GM12878 (cell line): ENCODE measurements around the gene DNPEP. TPM values are rescaled to one million over a fixed set of nuclear protein-coding genes. Genes with fewer than 3 reads are reported as not detected.

Source experiments
- ATAC-seq: fragments of 200-7000 bp; cut with Tn5 transposase; 3 replicates; pipeline ENCODE4 v1.9.1; 2020; ENCODE audit warnings: mild to moderate bottlenecking, moderate library complexity
- BruUV-seq: library from RNA; stranded (reverse); fragments of 400-500 nt; replicated peaks from 2 replicates; lab custom pipeline; 2021; lab: Mats Ljungman, UMichigan
- CTCF ChIA-PET: fragments of 300-600 bp; sonication (Branson Sonifier 250); formaldehyde crosslinking; extraction: SDS; loops from one replicate; lab custom pipeline; 2021; ENCODE audit warnings: inconsistent platforms; lab: Yijun Ruan, JAX
- POLR2A ChIA-PET: fragments of 350-600 bp; formaldehyde crosslinking; extraction: SDS; loops from one replicate; lab custom pipeline; 2021; ENCODE audit warnings: inconsistent platforms; lab: Charles Lee
- RAD21 ChIA-PET: fragments of 300-600 bp; sonication (Branson Sonifier 250); formaldehyde crosslinking; loops from one replicate; lab custom pipeline; 2023; ENCODE audit warnings: antibody characterized with exemption; ENCODE audit not compliant: unreplicated experiment; lab: Charles Lee
- SMC1A ChIA-PET: fragments of 300-600 bp; sonication (Branson Sonifier 250); formaldehyde crosslinking; loops from one replicate; lab custom pipeline; 2023; ENCODE audit not compliant: unreplicated experiment, uncharacterized antibody; lab: Charles Lee
- DNase-seq: peaks from one replicate; pipeline ENCODE4 v3.0.0-alpha.2; 2011; ENCODE audit warnings: low read depth, low spot score
- FAIRE-seq: peaks from 3 replicates; lab custom pipeline; 2011; peaks lifted over from hg19 to GRCh38; lab: Jason Lieb, UNC
- H2AFZ ChIP-seq: 2 replicates; pipeline ENCODE4 v1.6.0; 2011; ENCODE audit warnings: low read depth, low read length, control low read depth; ENCODE audit not compliant: control insufficient read depth
- H3K27ac ChIP-seq: 2 replicates; pipeline ENCODE4 v1.5.1; 2011; ENCODE audit warnings: control low read depth; ENCODE audit not compliant: control insufficient read depth, insufficient read depth
- H3K27me3 ChIP-seq, 2 experiments: replicated peaks in 1 of 2; 2 replicates each; pipeline versions ENCODE4 v1.6.0 to v1.6.1; 2011; ENCODE audit warnings: low read length in 1 of 2; ENCODE audit not compliant: control insufficient read depth in 2 of 2, insufficient read depth in 2 of 2
- H3K36me3 ChIP-seq, 2 experiments: 2 replicates each; pipeline ENCODE4 v1.5.1; 2011; ENCODE audit warnings: low read length in 1 of 2; ENCODE audit not compliant: control insufficient read depth in 2 of 2, insufficient read depth in 2 of 2
- H3K4me1 ChIP-seq: 2 replicates; pipeline ENCODE4 v1.6.1; 2011; ENCODE audit warnings: mild to moderate bottlenecking, low read length, moderate library complexity, mixed read lengths; ENCODE audit not compliant: control insufficient read depth, insufficient read depth
- H3K4me2 ChIP-seq: 2 replicates; pipeline ENCODE4 v1.6.0; 2011; ENCODE audit warnings: control low read depth; ENCODE audit not compliant: control insufficient read depth, insufficient read depth
- H3K4me3 ChIP-seq: fragments of 200-600 bp; sonication (generic); 2 replicates; pipeline ENCODE4 v1.5.1; 2016
- H3K79me2 ChIP-seq: 2 replicates; pipeline ENCODE4 v1.6.0; 2011; ENCODE audit warnings: low read length; ENCODE audit not compliant: control insufficient read depth, insufficient read depth
- H3K9ac ChIP-seq: 2 replicates; pipeline ENCODE4 v1.8.0; 2011; ENCODE audit warnings: low read length, control low read depth, mixed read lengths; ENCODE audit not compliant: control insufficient read depth, insufficient read depth
- H3K9me3 ChIP-seq: replicated peaks from 3 replicates; pipeline ENCODE4 v1.5.1; 2011; ENCODE audit warnings: mild to moderate bottlenecking, low read length; ENCODE audit not compliant: control insufficient read depth, insufficient read depth
- H4K20me1 ChIP-seq: 2 replicates; pipeline ENCODE4 v1.6.0; 2011; ENCODE audit not compliant: control insufficient read depth, insufficient read depth
- HDAC6 ChIP-seq: fragments of 200-600 bp; sonication (generic); IDR thresholded peaks from one replicate; pipeline ENCODE4 v1.8.0; 2017; ENCODE audit warnings: antibody characterized with exemption; ENCODE audit not compliant: unreplicated experiment
- IKZF2 ChIP-seq, 2 experiments: fragments of 450-650 bp; IDR thresholded peaks; 2 replicates each; pipeline ENCODE4 v1.6.1; 2017; ENCODE audit warnings: mild to moderate bottlenecking in 2 of 2, moderate library complexity in 2 of 2
- NR2C2 ChIP-seq: IDR thresholded peaks from 2 replicates; pipeline ENCODE4 v1.6.1; 2011; ENCODE audit warnings: borderline replicate concordance, low read depth; ENCODE audit not compliant: control insufficient read depth, insufficient read length
- RBBP5 ChIP-seq: fragments of 200-600 bp; sonication (generic); conservative IDR thresholded peaks from 2 replicates; pipeline ENCODE4 v1.6.1; 2016
- TCF3 ChIP-seq: IDR thresholded peaks from 2 replicates; pipeline ENCODE4 v1.6.1; 2012; ENCODE audit warnings: low read depth, mild to moderate bottlenecking, low read length, borderline replicate concordance; ENCODE audit not compliant: insufficient read depth
- WRNIP1 ChIP-seq: IDR thresholded peaks from 2 replicates; pipeline ENCODE4 v1.6.1; 2011; ENCODE audit warnings: low read depth, low read length, improper control_type of control experiment, borderline replicate concordance
- ZBED1 ChIP-seq: IDR thresholded peaks from 2 replicates; pipeline ENCODE4 v1.6.1; 2016; ENCODE audit warnings: borderline replicate concordance
- ZNF24 ChIP-seq: fragments of 450-650 bp; IDR thresholded peaks from 2 replicates; pipeline ENCODE4 v1.6.1; 2017; ENCODE audit warnings: antibody characterized with exemption, mild to moderate bottlenecking
- ZNF687 ChIP-seq: fragments of 450-650 bp; IDR thresholded peaks from 2 replicates; pipeline ENCODE4 v1.6.1; 2017; ENCODE audit warnings: mild to moderate bottlenecking, moderate library complexity
- WGBS: methylation state at CpG from one replicate; pipeline ENCODE4 v1.1.6; 2016; ENCODE audit warnings: low lambda C conversion rate; ENCODE audit not compliant: insufficient replicate concordance, insufficient coverage; ENCODE audit errors: missing lambda C conversion rate; 5-methylcytosine and 5-hydroxymethylcytosine counted together
- in situ Hi-C: fragments of 300-500 bp; cut with MboI; formaldehyde crosslinking; loops from 9 replicates; pipeline ENCODE4 v1.14.3; 2018; ENCODE audit warnings: mixed read lengths
- intact Hi-C: fragments of 100-400 bp; cut with micrococcal nuclease; formaldehyde crosslinking; loops from one replicate; pipeline ENCODE4 v1.14.2; 2022; ENCODE audit not compliant: unreplicated experiment
- polyA plus RNA-seq, 11 experiments: library from polyadenylated mRNA; depleted of rRNA in 4 of 11; unstranded in 6 of 11; stranded (reverse) in 5 of 11; fragments of >200 nt; fragmentation: Nextera tagmentation in 4 of 11; fragmentation: Illumina TruSeq in 1 of 11; extraction: Ambion mirVana in 4 of 11; extraction: Trizol in 1 of 11; gene quantifications; 1 replicate in 1 of 11; 2 replicates in 10 of 11; pipeline versions ENCODE4 v1.2.1 to v1.2.3, GENCODE V29; 2011 to 2016; ENCODE audit warnings: inconsistent platforms in 2 of 11, missing spikeins in 2 of 11, low read depth in 1 of 11
- total RNA-seq, 4 experiments: library from RNA; depleted of rRNA in 3 of 4; stranded (reverse); fragments of >200 nt in 3 of 4; fragmentation: Illumina TruSeq in 1 of 4; extraction: Trizol in 1 of 4; gene quantifications; 2 replicates each; pipeline versions ENCODE4 v1.2.1 to v1.2.3, GENCODE V29; 2013 to 2021

Gene DNPEP
- total and polyA plus RNA-seq, 10 of the 15 experiments (the other 5 are each of a cell fraction or from before 2014, with no cell fraction given): 33.1 to 82.0 (median 64.1) TPM

GRCh38 chr2:219436491-219436890 lies 48.8 kb upstream of the DNPEP start:
- ChIA-PET RAD21 (interaction anchor here (0.8 kb wide), 1 partner anchor 93 kb away, joined by 3 read pairs; no protein-coding TSS in a partner anchor), SMC1A (no interaction called here), CTCF (interaction anchor here (0.9 kb wide), 2 partner anchors 33 to 45 kb away, joined by 3 read pairs; no protein-coding TSS in a partner anchor), POLR2A (no interaction called here)
- intact Hi-C loops (no loop called here), in situ Hi-C loops (no loop called here)
- Histone ChIP-seq H3K79me2 (no peaks in the 10 kb centered on the region), H3K4me1 (no peaks in the 10 kb centered on the region), H4K20me1 (no peaks in the 10 kb centered on the region; the same call in 1 of the 2 replicates), H3K36me3 (no peaks in the 10 kb centered on the region), H3K27me3 (peaks cover 7 to 19% of the 10 kb centered on the region in 2 experiments), H2AFZ (no peak overlapping the region), H3K4me3 (no peak overlapping the region), H3K9ac (no peak overlapping the region), H3K4me2 (no peak overlapping the region), H3K9me3 (no peaks in the 10 kb centered on the region), H3K27ac (no peak overlapping the region)
- FAIRE-seq: no peak
- no peak for ATAC-seq
- TF ChIP-seq TCF3 (no peak), IKZF2 (IDR thresholded peaks at IDR 0.05) (no peak), ZNF24 (no peak), WRNIP1 (no peak), ZBED1 (no peak), NR2C2 (no peak), HDAC6 (no peak), RBBP5 (no peak), ZNF687 (no peak)
- BruUV-seq: no TSS peak
- DNase-seq: no peak
- 3% methylated on average over 5 of the region's 5 CpGs for WGBS
